Measurements from ENCODE around the gene AUTS2. TPM values are rescaled to one million over a fixed set of nuclear protein-coding genes. Genes with fewer than 3 reads are reported as not detected.

AUTS2 gene
- polyA plus RNA-seq, 3 donors, result 0.08 to 0.35 TPM; not detected in 1

GRCh38 chr7:70624500-70625103 is 1026.3 kb downstream of the AUTS2 start:
- H3K9ac ChIP-seq (ENCODE audit: insufficient read depth, low read length, poor library complexity, severe bottlenecking), result no peak overlapping the region
- H3K4me2 ChIP-seq (replicated peaks; ENCODE audit: extremely low read depth, low read length, poor library complexity, severe bottlenecking), result no peak overlapping the region
- no peak overlapping the region for H2AFZ ChIP-seq (ENCODE audit: insufficient read depth, low read depth, low read length, poor library complexity, severe bottlenecking)
- TF ChIP-seq CTCF (IDR thresholded peaks at IDR 0.05), result no peak
- no peaks in the 10 kb centered on the region for H4K20me1 ChIP-seq (ENCODE audit: insufficient read depth, low read length)
- H3K4me1 Mint-ChIP-seq, result no peaks in the 10 kb centered on the region
- DNase-seq, result no peak
- no peak overlapping the region for H3K27ac Mint-ChIP-seq
- no peaks in the 10 kb centered on the region for H3K27me3 ChIP-seq (ENCODE audit: control insufficient read depth in 2 of 2, insufficient read depth in 2 of 2, low read length in 2 of 2)
- peaks cover 0 to 4% (median 2%) of the 10 kb centered on the region in 7 donors for H3K9me3 Mint-ChIP-seq
- no peak overlapping the region for H3K27ac ChIP-seq (ENCODE audit: low read depth in 1 of 2, low read length in 2 of 2)
- H3K4me1 ChIP-seq (ENCODE audit: control insufficient read depth in 1 of 2, insufficient read depth in 2 of 2, low read length in 2 of 2), result no peaks in the 10 kb centered on the region
- peaks cover 0 to 1% (median 1%) of the 10 kb centered on the region in 3 donors for H3K27me3 Mint-ChIP-seq (ENCODE audit: low read depth in 3 of 3)
- no peak overlapping the region for H3K4me3 ChIP-seq (replicated peaks in 1 of 3; ENCODE audit: low read depth in 2 of 3, low read length in 3 of 3)
- no peak overlapping the region for H3K4me3 Mint-ChIP-seq
- H3K36me3 ChIP-seq (replicated peaks in 1 of 2; ENCODE audit: control insufficient read depth in 1 of 2, insufficient read depth in 2 of 2, low read length in 2 of 2), result no peaks in the 10 kb centered on the region
- WGBS (ENCODE audit: insufficient coverage), result no CpG with 5 or more reads among the region's 5 CpGs
- no peaks in the 10 kb centered on the region for H3K36me3 Mint-ChIP-seq
- no peaks in the 10 kb centered on the region for H3K79me2 ChIP-seq (ENCODE audit: insufficient read depth, low read length)
- H3K9me3 ChIP-seq (replicated peaks in 1 of 2; ENCODE audit: control insufficient read depth in 1 of 2, insufficient read depth in 1 of 2, low read length in 2 of 2), result no peaks in the 10 kb centered on the region
- intact Hi-C loops (cut with micrococcal nuclease), result no loop called here

- no peak overlapping the region for H3K4me3 Mint-ChIP-seq
- Histone ChIP-seq H2AFZ (ENCODE audit: insufficient read depth, low read depth, low read length, poor library complexity, severe bottlenecking) (no peak overlapping the region), H3K27me3 (ENCODE audit: control insufficient read depth in 2 of 2, insufficient read depth in 2 of 2, low read length in 2 of 2) (no peaks in the 10 kb centered on the region), H4K20me1 (ENCODE audit: insufficient read depth, low read length) (no peaks in the 10 kb centered on the region), H3K9ac (ENCODE audit: insufficient read depth, low read length, poor library complexity, severe bottlenecking) (no peak overlapping the region), H3K4me1 (ENCODE audit: control insufficient read depth in 1 of 2, insufficient read depth in 2 of 2, low read length in 2 of 2) (no peaks in the 10 kb centered on the region), H3K79me2 (ENCODE audit: insufficient read depth, low read length) (no peaks in the 10 kb centered on the region), H3K36me3 (replicated peaks in 1 of 2; ENCODE audit: control insufficient read depth in 1 of 2, insufficient read depth in 2 of 2, low read length in 2 of 2) (no peaks in the 10 kb centered on the region), H3K9me3 (replicated peaks in 1 of 2; ENCODE audit: control insufficient read depth in 1 of 2, insufficient read depth in 1 of 2, low read length in 2 of 2) (no peaks in the 10 kb centered on the region), H3K4me2 (replicated peaks; ENCODE audit: extremely low read depth, low read length, poor library complexity, severe bottlenecking) (no peak overlapping the region), H3K27ac (ENCODE audit: low read depth in 1 of 2, low read length in 2 of 2) (no peak overlapping the region), H3K4me3 (replicated peaks in 1 of 3; ENCODE audit: low read depth in 2 of 3, low read length in 3 of 3) (no peak overlapping the region)
- intact Hi-C loops (cut with micrococcal nuclease), result no loop called here
- no peaks in the 10 kb centered on the region for H3K36me3 Mint-ChIP-seq
- DNase-seq, result no peak
- 88% methylated on average over 5 of the region's 6 CpGs for WGBS (ENCODE audit: insufficient coverage)
- peaks cover 0 to 1% (median 0%) of the 10 kb centered on the region in 3 donors for H3K27me3 Mint-ChIP-seq (ENCODE audit: low read depth in 3 of 3)
- H3K9me3 Mint-ChIP-seq, result peaks cover 0 to 4% (median 2%) of the 10 kb centered on the region in 7 donors
- TF ChIP-seq CTCF (IDR thresholded peaks at IDR 0.05), result no peak
- H3K27ac Mint-ChIP-seq, result no peak overlapping the region
- peaks cover 3% of the 10 kb centered on the region for H3K4me1 Mint-ChIP-seq
These were observed 1029.2 kb downstream of the AUTS2 start for GRCh38 chr7:70627461-70627860.

All from CD14-positive monocyte (primary cell).